ENCODE measurements around the gene DPH1.

GRCh38 chr17:2054262-2054511 lies 24.2 kb downstream of the DPH1 start:
- TF ChIP-seq CTCF (conservative IDR thresholded peaks at IDR 0.05; ENCODE audit: low read length) (no peak), EZH2phosphoT487 (IDR thresholded peaks at IDR 0.05; ENCODE audit: borderline replicate concordance) (no peak)
